Peyer's patch (tissue), 4 donors: Measurements from ENCODE around the gene GPC3.

Experiments used
- CTCF ChIP-seq, 6 experiments: fragments of 450-650 bp in 4 of 6; fragments of 200-600 bp in 2 of 6; sonication (generic) in 1 of 6; IDR thresholded peaks; one replicate each; pipeline ENCODE4 v1.5.1; 2017 to 2019; ENCODE audit warnings: antibody characterized with exemption in 6 of 6, mild to moderate bottlenecking in 3 of 6, moderate library complexity in 1 of 6
- POLR2A ChIP-seq, 2 donors: fragments of 450-650 bp; IDR thresholded peaks; one replicate each; pipeline ENCODE4 v1.5.1; 2017; ENCODE audit warnings: antibody characterized with exemption in 2 of 2, mild to moderate bottlenecking in 2 of 2, moderate library complexity in 2 of 2

DNA sequence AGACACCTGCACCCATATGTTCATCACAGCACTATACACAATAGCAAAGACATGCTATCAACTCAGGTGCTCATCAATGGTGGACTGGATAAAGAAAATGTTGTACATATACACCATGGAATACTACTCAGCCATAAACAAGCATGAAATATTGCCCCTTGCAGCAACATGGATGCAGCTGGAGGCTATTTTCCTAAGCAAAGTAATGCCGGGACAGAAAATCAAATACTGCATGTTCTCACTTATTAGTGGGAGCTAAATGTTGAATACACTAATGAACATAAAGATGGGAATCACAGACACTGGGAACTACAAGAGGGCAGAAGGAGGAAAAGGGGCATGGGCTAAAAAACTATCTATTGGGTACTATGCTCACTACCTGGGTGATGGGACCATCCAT, 278.5 kb downstream of the GPC3 start:
- TF ChIP-seq CTCF (IDR thresholded peaks at IDR 0.05) (no peak), POLR2A (IDR thresholded peaks at IDR 0.05) (no peak)
